Fibroblast of gingiva (primary cell): Measurements from ENCODE around the gene CCNK.

Experiments used
- DNase-seq: peaks from one replicate; pipeline ENCODE4 v3.0.0-alpha.2; 2011; ENCODE audit warnings: low read depth

Gene CCNK

GRCh38 chr14:99508896-99509629, 27.9 kb downstream of the CCNK start:
- no peak for DNase-seq

- no peak for DNase-seq
Observed at GRCh38 chr14:99509871-99510555, 28.8 kb downstream of the CCNK start.

- no peak for DNase-seq
Observed at GRCh38 chr14:99510556-99511139, 29.4 kb downstream of the CCNK start.

GRCh38 chr14:99511421-99512109, 30.4 kb downstream of the CCNK start:
- peak; percentile 30 for DNase-seq

DNA sequence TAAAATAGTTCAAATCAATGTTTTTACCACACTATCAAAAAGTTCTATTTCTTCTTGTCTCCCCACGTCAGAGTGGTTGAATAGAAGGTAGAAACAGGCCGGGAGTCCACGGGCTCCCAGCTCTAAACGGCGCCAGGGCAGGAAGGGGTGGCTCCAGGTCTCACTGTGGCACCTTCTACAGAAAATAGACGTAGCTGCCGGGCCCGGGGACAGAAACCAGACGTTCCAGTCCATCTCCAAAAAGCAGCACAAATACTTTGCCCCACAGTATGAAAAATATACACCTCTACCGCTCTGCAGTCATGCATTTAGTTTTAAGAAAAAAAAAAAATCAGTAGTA, 30.9 kb downstream of the CCNK start:
- DNase-seq: no peak

- no peak for DNase-seq
Observed at GRCh38 chr14:99512571-99513182, 31.5 kb downstream of the CCNK start.

DNA sequence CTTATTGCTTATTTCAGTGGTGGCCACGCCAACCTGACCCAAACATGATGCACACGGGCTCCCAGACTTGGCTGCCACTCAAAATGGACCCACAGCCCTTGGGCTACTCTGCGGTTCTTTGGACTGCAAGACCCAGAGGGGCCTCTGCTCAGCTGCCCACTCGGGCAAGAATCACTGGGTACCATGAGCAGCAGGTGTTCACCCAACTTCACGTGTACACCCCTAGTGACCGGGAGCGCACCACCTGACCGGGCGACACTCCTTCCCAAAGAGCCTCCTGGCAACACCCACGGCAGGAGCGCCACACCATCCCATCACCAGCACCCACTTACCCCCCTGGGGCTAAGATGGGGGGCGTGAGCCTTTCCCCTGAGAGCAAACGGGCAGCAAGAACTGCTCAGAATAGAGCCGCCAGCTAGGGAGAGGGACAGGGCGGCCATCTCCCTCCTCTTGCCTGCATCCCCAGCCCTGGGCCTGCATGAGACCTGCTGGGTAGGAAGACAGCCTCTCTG, 32.0 kb downstream of the CCNK start:
- DNase-seq: no peak

DNA sequence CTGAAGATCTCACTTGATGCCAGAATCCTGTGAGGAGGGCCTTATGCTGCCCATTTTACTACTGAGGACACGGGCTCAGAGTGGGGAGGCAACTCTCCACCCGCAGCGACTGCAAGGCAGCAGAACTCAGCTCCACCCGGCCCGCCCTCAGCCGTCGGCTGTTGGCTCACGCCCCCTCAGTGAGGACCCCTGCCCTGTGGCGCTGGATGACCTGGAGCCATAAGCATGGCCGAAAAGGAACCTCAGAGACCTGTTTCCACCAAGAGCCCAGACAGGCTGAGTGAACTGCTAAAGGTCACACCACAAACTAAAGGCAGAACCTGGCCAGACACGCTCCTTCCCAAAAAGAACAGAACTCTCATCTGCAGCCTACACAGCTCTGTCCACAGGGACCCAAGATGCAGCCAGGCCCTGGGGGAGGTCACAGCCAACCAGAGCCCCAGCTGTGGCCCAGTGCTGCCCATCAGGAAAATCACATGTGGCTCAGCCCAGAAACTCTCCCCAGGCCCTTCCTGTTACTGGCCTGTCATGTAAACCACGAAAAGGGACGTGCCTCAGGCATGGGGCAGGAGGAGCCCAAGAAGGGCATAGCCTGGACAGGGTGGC, 32.8 kb downstream of the CCNK start:
- DNase-seq: no peak

- no peak for DNase-seq
Observed at GRCh38 chr14:99514552-99515300, 33.5 kb downstream of the CCNK start.

GRCh38 chr14:99515301-99516155, 34.3 kb downstream of the CCNK start:
- DNase-seq: no peak

DNA sequence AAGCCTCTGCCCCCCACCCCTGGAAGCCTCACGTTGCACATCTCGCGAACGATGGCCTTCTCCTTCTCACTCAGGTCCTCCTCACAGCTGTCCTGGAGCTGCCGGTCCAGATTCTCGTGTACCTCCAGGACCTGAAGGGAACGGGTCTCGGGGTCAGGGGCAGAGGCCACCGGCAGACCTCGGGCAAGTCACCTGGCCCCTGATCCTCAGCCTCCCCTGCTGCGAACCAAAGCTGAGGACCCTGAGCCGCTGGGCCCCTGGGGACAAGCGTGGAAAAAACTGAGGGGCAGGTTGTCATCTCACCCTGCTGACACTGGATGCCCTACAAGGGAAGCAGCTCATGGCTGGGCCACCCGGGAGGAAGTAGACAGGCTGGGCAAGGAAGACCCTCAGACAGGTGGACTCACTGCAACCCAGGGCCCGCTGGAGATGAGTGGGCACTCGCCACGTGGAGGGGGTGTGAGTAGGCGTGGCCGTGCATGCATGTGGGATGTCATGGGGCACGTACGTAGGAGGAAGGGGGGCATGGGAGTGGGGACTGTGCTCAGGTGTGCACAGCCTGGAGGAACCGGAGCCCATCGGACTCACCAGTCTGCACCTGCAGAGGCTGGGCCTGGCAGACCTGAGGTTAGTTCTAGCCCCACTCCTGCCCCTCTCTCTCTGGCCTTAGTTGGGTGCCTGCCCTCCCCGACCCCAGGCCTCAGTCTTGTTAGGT, 35.1 kb downstream of the CCNK start:
- no peak for DNase-seq

DNA sequence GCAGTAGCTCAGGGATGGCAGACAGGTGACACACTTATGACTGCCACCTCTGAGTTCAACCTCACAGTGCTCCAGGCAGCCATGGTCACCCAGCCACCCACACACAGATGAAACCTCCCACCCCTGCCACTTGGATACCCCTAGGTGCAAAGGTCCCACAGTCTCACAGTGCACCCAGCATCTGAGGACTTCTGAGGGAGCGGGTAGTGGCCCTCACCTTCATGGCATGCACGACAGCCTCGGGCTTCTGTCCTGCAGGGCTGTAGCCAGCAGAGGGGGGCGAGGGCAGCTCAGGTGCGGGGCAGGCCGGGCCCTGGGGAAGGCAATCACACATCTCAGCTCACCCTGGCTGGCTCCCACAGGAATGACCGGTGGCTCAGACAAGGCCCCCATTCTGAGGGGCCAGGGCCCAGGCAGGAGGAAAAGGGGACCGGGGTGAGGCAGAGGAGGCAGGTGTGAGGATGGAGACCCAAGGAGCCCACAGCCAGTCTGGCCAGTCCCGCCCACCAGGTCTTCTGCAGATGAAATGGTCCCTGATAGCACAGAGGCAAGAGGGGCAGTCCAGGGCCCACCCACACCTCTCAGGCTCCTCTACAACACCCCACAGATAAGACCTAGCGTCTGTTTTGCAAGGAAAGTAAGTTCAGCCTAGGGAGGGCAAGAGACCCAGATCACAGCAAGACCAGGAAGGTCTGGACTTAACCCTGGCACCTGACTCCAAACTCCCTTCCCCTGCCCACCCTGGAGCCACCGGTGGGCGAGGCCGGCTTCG, 35.8 kb downstream of the CCNK start:
- DNase-seq: no peak

- no peak for DNase-seq
Observed at GRCh38 chr14:99517643-99518381, 36.6 kb downstream of the CCNK start.

DNA sequence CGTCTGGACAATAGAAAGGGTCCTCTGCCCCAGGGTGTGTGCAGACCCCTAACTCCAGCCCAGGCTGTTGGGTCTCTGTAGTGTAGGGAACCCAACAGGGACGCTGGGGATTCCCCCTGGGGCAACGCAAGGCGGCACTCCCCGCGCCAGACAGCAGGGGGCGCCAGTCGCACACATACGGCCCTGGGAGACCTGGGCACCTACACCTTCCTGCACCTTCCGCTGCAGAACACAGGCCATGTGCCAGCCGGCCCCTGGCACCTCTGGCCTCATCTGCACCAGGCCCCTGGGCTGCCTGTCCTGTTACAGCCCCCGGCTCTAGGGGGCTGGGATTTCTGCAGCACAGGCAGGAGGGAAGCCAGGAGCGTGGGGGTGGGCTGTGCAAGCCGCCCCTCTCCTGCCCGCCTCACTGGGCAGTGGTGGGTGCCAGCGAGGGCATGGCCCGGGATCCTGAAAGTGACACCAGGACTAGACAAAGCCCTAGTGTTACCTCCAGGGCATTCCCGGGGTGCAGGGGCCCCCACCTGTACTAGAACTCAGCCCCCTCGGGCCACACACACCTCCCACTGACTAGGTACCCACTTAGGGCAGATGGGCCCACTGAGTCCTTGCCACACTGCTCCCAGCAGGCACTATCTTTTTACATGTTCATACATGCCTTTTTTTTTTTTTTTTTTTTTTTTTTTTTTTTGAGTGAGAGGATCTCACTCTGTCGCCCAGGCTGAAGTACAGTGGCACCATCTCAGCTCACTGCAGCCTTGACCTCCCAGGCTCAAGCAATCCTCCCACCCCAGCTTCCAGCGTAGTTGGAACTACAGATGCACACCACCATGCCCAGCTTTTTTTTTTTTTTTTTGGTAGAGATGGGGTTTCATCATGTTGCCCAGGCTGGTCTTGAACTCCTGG, 37.5 kb downstream of the CCNK start:
- no peak for DNase-seq

GRCh38 chr14:99519347-99519881, 38.2 kb downstream of the CCNK start:
- no peak for DNase-seq

DNA sequence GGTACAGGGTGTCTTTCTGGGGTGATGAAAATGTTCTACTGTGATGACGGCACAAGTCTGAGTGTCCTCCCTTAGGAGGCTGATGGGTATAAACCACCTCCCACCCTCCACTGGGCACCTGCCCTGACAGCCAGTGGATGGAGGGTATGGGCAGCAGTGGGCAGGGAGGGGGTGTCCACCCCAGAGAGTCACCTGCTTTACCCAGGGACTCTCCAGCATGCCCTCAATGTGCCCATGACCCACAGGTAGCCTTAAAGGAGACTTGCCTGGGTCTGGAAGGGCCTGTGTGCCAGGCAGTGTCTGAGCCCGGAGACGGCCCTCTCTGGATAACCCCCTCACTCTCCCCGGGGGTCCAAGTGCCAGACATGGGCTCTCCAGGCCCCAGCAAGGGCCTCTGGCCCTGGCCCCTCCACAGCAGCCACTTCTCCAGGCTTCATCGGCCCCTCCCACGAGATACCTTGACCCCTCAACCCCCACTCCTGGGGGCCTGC, 38.8 kb downstream of the CCNK start:
- no peak for DNase-seq
